ENCODE data around the gene SNRPD3.

GRCh38 chr22:24519496-24519895, 36.3 kb upstream of the SNRPD3 start:
- no peak for TF ChIP-seq POLR2A (IDR thresholded peaks at IDR 0.05)
- TF ChIP-seq CTCF (IDR thresholded peaks at IDR 0.05), result no peak
- no peak for TF ChIP-seq EP300 (IDR thresholded peaks at IDR 0.05; ENCODE audit: low read depth)

Data from transverse colon (tissue), 3 donors.